Measurements from ENCODE around the gene CLDN5. TPM values are rescaled to one million over a fixed set of nuclear protein-coding genes. Genes with fewer than 3 reads are reported as not detected.

The CLDN5 gene
- total and polyA plus RNA-seq, 2 donors from 2014 or later, result 47.8 to 48.4 TPM

DNA sequence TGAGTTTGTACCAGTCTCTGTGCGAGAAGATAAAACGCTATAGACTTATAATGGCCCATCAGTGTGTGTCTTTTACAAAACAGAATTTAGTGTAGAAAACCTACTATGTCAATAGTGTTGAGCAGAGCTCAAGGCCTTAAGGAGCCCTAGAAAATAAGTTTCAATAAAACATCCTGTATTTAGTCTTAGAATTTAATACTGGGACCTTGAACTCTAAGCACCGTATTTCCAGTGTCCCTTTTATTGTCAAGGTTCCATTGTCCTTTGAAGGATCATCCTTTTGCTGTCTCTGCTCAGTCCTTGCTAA lies 27.9 kb downstream of the CLDN5 start:
- TF ChIP-seq, protein P1, sequence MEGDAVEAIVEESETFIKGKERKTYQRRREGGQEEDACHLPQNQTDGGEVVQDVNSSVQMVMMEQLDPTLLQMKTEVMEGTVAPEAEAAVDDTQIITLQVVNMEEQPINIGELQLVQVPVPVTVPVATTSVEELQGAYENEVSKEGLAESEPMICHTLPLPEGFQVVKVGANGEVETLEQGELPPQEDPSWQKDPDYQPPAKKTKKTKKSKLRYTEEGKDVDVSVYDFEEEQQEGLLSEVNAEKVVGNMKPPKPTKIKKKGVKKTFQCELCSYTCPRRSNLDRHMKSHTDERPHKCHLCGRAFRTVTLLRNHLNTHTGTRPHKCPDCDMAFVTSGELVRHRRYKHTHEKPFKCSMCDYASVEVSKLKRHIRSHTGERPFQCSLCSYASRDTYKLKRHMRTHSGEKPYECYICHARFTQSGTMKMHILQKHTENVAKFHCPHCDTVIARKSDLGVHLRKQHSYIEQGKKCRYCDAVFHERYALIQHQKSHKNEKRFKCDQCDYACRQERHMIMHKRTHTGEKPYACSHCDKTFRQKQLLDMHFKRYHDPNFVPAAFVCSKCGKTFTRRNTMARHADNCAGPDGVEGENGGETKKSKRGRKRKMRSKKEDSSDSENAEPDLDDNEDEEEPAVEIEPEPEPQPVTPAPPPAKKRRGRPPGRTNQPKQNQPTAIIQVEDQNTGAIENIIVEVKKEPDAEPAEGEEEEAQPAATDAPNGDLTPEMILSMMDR (IDR thresholded peaks at IDR 0.05; ENCODE audit: borderline replicate concordance, extremely low read depth, insufficient read depth), result no peak
- intact Hi-C loops (cut with DNase I), result loop anchor here (10.0 kb wide), 1 partner anchor 129 kb away; no protein-coding TSS in a partner anchor
- Histone ChIP-seq H3K9ac (ENCODE audit: low read length in 3 of 3) (no peak overlapping the region), H3K36me3 (ENCODE audit: control insufficient read depth in 2 of 3, insufficient read depth in 3 of 3, low read length in 3 of 3) (no peaks in the 10 kb centered on the region), H3K4me1 (ENCODE audit: control insufficient read depth in 2 of 3, insufficient read depth in 2 of 3, low read depth in 1 of 3, low read length in 3 of 3) (no peaks in the 10 kb centered on the region), H3K27me3 (ENCODE audit: control insufficient read depth, insufficient read depth, low read length) (no peaks in the 10 kb centered on the region), H3K9me3 (ENCODE audit: control insufficient read depth in 2 of 3, insufficient read depth in 1 of 3, low read length in 3 of 3) (no peaks in the 10 kb centered on the region), H3K4me3 (ENCODE audit: low read length in 3 of 3) (no peak overlapping the region), H3K27ac (ENCODE audit: low read depth in 2 of 2, low read length in 2 of 2) (no peak overlapping the region)
- DNase-seq, result no peak
- FAIRE-seq, result no peak

DNA sequence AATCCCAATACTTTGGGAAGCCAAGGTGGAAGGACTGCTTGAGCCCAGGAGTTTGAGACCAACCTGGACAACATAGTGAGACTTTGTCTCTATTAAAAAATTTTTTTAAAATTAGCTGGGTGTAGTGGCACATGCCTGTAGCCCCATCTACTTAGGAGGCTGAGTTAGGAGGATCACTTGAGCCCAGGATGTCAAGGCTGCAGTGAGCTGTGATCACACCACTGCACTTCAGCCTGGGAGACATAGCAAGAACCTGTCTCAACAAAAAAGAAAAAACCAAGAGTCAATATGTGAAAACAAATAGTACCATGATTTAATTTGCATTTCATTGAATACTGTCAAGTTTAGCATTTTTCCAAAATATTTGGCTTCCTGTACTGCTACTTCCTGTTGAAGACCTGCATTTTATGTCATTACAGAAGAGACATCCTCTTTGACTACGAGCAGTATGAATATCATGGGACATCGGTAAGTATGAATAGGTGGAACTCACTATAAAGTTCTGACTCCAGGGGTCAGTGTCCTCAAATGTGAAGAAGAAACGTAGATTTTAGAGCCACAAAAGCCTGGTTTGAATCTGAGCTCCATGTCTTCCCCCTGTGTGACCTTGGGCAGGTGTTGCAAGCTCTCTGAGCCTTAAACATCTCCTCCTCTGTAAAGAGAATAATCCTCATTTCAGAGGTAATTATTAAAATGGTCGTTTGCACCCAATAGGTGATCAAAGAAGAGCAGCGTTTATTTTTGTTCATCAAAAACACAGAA lies 28.5 kb downstream of the CLDN5 start:
- intact Hi-C loops (cut with DNase I), result loop anchor here (10.0 kb wide), 1 partner anchor 129 kb away; no protein-coding TSS in a partner anchor

DNA sequence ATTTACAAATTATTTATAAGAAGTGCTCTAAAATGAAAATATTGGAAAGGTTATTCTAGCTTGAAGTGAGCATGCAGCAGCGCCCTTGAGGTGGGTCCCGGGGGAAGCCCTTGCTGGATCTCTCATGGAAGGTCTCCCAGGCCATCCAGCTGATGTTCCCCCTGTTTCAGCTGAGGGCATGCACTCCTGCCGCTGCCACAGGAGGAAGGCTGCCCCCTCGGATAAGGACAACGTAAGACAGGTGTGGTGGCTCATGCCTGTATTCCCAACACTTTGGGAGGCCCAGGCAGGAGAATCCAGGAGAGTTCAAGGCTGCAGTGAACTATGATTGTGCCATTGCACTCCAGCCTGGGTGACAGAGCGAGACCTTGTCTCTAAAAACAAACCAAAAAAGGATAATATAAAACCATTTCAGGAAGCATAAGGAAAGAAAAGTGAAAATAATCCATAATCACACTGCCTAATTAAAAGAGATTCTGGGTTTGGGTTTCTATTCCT lies 29.5 kb downstream of the CLDN5 start:
- intact Hi-C loops (cut with DNase I), result loop anchor here (10.0 kb wide), 1 partner anchor 130 kb away; no protein-coding TSS in a partner anchor
- TF ChIP-seq, protein P1 (IDR thresholded peaks at IDR 0.05; ENCODE audit: borderline replicate concordance, extremely low read depth, insufficient read depth), result no peak

More for the DNA sequence above, 28.5 kb downstream of the CLDN5 start:
- no peak overlapping the region for H3K9ac ChIP-seq (ENCODE audit: low read length in 3 of 3)
- no peak overlapping the region for H3K27ac ChIP-seq (ENCODE audit: low read depth in 2 of 2, low read length in 2 of 2)
- no peaks in the 10 kb centered on the region for H3K36me3 ChIP-seq (ENCODE audit: control insufficient read depth in 2 of 3, insufficient read depth in 3 of 3, low read length in 3 of 3)
- no peaks in the 10 kb centered on the region for H3K27me3 ChIP-seq (ENCODE audit: control insufficient read depth, insufficient read depth, low read length)
- H3K4me3 ChIP-seq (ENCODE audit: low read length in 3 of 3), result no peak overlapping the region
- TF ChIP-seq, protein P1 (IDR thresholded peaks at IDR 0.05; ENCODE audit: borderline replicate concordance, extremely low read depth, insufficient read depth), result peak; percentile 24
- no peaks in the 10 kb centered on the region for H3K9me3 ChIP-seq (ENCODE audit: control insufficient read depth in 2 of 3, insufficient read depth in 1 of 3, low read length in 3 of 3)
- FAIRE-seq, result no peak
- H3K4me1 ChIP-seq (ENCODE audit: control insufficient read depth in 2 of 3, insufficient read depth in 2 of 3, low read depth in 1 of 3, low read length in 3 of 3), result no peaks in the 10 kb centered on the region
- peak in 1 of 5 donors; percentile 49 for DNase-seq

More for the DNA sequence above, 29.5 kb downstream of the CLDN5 start:
- FAIRE-seq (no peak), DNase-seq (no peak)
- Histone ChIP-seq H3K27me3 (ENCODE audit: control insufficient read depth, insufficient read depth, low read length) (no peaks in the 10 kb centered on the region), H3K27ac (ENCODE audit: low read depth in 2 of 2, low read length in 2 of 2) (no peak overlapping the region), H3K9ac (ENCODE audit: low read length in 3 of 3) (no peak overlapping the region), H3K4me3 (ENCODE audit: low read length in 3 of 3) (no peak overlapping the region), H3K4me1 (ENCODE audit: control insufficient read depth in 2 of 3, insufficient read depth in 2 of 3, low read depth in 1 of 3, low read length in 3 of 3) (no peaks in the 10 kb centered on the region), H3K36me3 (ENCODE audit: control insufficient read depth in 2 of 3, insufficient read depth in 3 of 3, low read length in 3 of 3) (no peaks in the 10 kb centered on the region), H3K9me3 (ENCODE audit: control insufficient read depth in 2 of 3, insufficient read depth in 1 of 3, low read length in 3 of 3) (no peaks in the 10 kb centered on the region)

All from kidney (tissue), 14 donors.